GM18951 (cell line): ENCODE results near the gene FZD7.

Experiments
- POLR2A ChIP-seq: IDR thresholded peaks from 4 replicates; pipeline ENCODE4 v1.6.1; 2011; ENCODE audit warnings: mild to moderate bottlenecking; ENCODE audit not compliant: insufficient read length, insufficient read depth; ENCODE audit errors: extremely low read depth
- in situ Hi-C: fragments of 300-500 bp; cut with MboI; formaldehyde crosslinking; loops from one replicate; pipeline ENCODE4 v1.12.0; 2022; ENCODE audit warnings: low sequenced_read_pairs, mixed read lengths, inconsistent platforms; ENCODE audit not compliant: unreplicated experiment

Gene FZD7

GRCh38 chr2:202052235-202052634, 18.6 kb downstream of the FZD7 start:
- TF ChIP-seq POLR2A: no peak
- in situ Hi-C loops: no loop called here

DNA sequence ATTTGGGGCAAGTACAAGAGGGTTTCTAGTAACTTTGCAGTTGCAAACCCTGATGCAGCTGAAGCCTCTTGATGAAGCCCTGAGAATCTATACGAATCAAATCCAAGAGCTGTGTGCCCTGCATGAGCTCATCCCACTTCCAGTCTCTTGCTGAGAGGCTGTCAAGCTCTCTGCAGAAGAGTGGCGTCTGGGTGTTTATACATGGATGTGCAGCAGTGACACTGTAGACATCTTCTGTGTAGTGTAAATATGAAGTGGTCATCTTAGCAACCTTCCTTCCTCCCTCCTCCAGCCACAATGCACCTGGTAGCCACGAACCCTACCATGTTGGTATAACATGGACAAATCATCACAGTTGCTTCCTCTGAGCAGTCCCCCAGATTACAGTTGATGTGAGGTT, 21.0 kb downstream of the FZD7 start:
- in situ Hi-C loops: no loop called here

DNA sequence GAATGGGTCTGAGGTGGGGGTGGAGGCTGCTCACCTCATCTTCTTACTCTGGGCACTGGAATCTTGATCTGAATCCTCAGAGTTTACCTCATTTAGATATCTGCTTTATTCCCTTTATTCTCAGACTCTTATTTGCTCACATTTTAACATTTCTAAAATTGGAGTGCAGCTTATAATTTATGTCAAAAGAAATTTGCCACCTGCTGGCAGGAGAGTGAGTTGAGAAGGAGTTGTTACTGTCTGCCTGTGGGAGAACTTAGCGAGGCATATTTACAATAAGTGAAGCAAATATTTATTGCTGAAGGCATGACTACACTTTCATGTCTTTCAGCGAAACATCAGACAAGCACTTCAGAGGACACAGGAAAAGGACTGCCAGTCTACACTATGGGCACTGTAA, 23.0 kb downstream of the FZD7 start:
- in situ Hi-C loops: no loop called here
- TF ChIP-seq POLR2A: no peak

More for the DNA sequence above, 21.0 kb downstream of the FZD7 start:
- TF ChIP-seq POLR2A: no peak

DNA sequence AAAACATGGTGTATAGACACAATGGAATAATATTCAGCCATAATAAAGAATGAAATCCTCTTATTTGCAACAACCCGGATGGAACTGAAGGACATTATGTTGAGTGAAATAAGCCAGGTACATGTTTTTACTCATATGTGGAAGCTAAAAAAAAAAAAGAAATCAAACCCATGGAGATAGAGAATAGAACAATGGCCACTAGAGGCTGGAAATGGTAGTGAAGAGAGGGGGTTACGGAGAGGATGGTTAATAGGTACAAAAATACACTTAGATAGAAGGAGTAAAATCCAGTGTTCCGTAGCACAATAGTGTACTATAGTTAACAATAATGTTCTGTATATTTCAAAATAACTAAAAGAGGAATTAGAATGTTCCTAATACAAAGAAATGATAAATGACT, 26.6 kb downstream of the FZD7 start:
- in situ Hi-C loops: no loop called here
- TF ChIP-seq POLR2A: no peak

DNA sequence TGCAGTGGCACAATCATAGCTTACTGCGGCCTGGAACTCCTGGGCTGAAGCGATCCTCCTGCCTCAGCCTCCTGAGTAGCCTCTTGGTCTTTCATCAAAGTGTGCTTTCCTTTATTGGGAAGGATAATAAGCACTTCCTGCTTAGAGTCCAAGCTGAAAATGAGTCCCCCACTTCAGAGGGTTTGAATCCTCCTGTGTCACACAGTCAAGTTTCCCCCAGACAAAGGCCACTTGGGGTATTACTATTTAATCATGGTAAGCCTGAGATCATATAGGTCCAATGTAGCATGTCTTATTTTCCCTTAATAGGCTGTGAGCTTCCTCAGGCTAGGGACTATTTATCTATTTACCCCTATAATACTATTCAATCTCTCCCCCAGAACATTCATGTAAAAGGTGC, 28.0 kb downstream of the FZD7 start:
- TF ChIP-seq POLR2A: no peak
- in situ Hi-C loops: no loop called here

GRCh38 chr2:202064171-202064880, 30.7 kb downstream of the FZD7 start:
- in situ Hi-C loops: no loop called here
- TF ChIP-seq POLR2A: no peak

GRCh38 chr2:202064881-202065230, 31.2 kb downstream of the FZD7 start:
- TF ChIP-seq POLR2A: no peak
- in situ Hi-C loops: no loop called here

DNA sequence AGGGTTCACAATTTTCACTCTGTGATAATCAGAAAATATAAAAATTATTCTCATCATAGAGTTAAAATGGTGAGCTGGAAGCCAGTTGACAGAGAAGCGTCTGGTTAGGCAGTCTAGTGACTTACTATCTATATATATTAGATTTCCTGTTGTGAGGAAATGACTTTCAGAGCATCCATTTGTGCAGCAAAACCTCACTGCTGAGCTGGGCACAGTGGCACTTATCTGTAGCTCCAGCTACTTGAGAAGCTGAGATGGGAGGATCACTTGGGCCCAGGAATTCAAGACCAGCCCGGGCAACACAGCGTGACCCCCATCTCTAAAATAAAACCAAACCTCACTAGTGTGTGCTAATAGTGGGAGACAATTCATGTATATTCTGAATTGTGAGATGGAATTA, 32.2 kb downstream of the FZD7 start:
- in situ Hi-C loops: no loop called here
- TF ChIP-seq POLR2A: no peak

DNA sequence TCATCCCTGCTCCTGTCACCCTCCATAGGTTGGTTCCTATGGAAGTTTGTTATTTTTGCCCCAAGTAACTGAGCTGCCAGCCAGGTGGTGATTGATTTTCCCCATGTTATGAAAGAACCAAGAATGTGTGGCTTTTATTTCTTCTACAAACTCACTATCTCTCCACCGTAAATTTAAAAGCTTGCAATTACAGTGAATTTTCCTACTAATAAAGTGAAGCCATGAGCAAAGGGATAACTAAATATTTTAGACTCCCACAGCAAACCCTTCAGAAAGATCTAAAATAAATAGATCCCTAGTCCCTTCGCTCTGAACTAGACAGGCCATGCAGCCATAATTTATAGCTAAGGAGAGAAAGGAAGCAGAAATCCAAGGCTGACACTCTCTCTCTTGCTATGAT, 33.2 kb downstream of the FZD7 start:
- in situ Hi-C loops: no loop called here
- no peak for TF ChIP-seq POLR2A

DNA sequence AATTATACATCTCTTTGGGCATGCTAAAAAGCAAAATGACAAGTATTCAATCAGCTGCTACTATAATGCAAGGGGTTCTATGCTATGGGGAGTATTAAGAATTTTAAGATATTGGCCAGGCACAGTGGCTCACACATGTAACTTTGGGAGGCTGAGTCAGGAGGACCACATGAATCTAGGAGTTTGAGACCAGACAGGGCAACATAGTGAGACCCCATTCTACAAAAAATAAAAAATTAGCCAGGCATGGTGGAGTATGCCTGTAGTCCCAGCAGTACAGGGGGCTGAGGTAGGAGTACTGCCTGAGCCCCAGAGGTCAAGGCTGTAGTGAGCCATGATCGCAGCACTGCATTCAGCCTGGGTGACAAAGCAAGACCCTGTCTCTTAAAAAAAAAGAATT, 33.9 kb downstream of the FZD7 start:
- in situ Hi-C loops: no loop called here
- no peak for TF ChIP-seq POLR2A

DNA sequence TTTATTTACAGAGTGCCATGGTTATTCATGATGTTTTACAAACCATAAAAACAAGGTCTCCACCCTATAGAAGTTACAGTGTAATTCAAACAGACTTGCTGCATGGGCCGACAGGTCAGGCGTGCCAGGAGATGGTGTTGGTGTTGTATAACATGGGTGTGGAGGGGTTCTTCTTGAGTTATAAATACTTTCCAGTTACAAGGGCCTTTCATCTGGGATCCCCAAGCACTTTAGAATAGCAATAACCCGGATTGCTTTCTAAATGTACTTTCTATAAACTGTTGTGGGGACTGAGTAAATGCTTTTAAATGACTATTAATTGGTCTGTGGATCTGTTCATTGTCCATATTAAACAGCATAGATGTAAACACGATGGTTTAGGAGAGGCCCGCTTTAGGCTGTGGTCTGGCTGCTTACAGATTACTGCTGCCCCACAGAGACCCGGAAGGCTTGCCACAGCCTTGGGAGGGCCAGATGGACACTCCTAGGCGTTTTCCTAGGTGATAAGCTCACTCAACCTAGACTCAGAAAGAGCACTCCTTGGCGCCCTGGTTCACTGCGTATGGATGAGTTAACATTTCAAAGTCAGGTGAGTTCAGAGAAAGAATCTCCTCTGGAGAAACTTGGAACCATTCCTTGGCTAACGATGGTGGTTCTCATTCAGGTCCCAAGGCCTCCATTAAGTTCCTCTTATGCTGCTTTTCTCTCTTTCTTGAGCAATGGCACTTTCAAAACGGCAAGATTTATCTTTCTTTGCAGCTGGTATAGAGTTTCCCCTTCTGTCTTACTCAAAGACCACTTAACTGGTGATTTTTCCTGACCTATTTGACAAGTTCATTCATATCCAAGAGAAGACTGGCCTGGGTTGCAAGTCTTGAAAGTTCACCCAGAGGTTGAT, 35.8 kb downstream of the FZD7 start:
- in situ Hi-C loops: no loop called here
- no peak for TF ChIP-seq POLR2A

DNA sequence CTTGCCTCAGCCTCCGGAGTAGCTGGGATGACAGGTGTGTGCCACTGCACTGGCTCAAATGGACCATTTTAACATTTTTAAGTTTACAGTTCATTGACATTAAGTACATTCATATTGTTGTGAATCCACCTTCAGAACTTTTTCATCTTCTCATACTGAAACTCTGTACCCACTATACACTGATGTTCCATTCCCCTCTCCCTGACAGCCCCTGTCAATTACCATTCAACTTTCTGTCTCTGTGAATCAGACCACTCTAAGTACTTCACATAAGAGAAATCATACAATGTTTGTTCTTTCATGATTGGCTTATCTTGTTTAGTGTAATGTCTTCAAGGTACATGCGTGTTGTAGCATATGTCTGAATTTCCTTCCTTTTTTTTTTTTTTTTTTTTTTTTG, 37.5 kb downstream of the FZD7 start:
- in situ Hi-C loops: no loop called here

GRCh38 chr2:202072226-202072625, 38.6 kb downstream of the FZD7 start:
- no peak for TF ChIP-seq POLR2A
- in situ Hi-C loops: no loop called here

More for the DNA sequence above, 37.5 kb downstream of the FZD7 start:
- TF ChIP-seq POLR2A: no peak
